Prostate gland (tissue), 2 donors: ENCODE results near the gene AP1S3. TPM values are rescaled to one million over a fixed set of nuclear protein-coding genes. Genes with fewer than 3 reads are reported as not detected.
A peak's percentile ranks its signal among the peaks of the same experiment; 100 is the strongest.

Experiments used
- DNase-seq: peaks from one replicate; pipeline ENCODE4 v3.0.0-alpha.2; 2019; ENCODE audit warnings: low spot score
- H3K27ac ChIP-seq, 2 donors: fragments of 200-600 bp; sonication (generic); 2 replicates each; pipeline ENCODE4 v1.5.1; 2017 to 2019
- H3K27me3 ChIP-seq: fragments of 200-600 bp; sonication (generic); replicated peaks from 2 replicates; pipeline ENCODE4 v1.5.1; 2019; ENCODE audit not compliant: insufficient read depth
- H3K36me3 ChIP-seq, 2 donors: fragments of 200-600 bp; sonication (generic); 1 replicate in 1 of 2; 2 replicates in 1 of 2; pipeline versions ENCODE4 v1.5.1 to v1.8.1; 2017 to 2019
- H3K4me1 ChIP-seq: fragments of 200-600 bp; sonication (generic); replicated peaks from 2 replicates; pipeline ENCODE4 v1.5.1; 2019
- H3K4me3 ChIP-seq, 2 donors: fragments of 200-600 bp; sonication (generic); 2 replicates each; pipeline ENCODE4 v1.5.1; 2017 to 2019
- H3K9me3 ChIP-seq: fragments of 200-600 bp; sonication (generic); 2 replicates; pipeline ENCODE4 v1.5.1; 2017
- POLR2A ChIP-seq: fragments of 450-650 bp; IDR thresholded peaks from one replicate; pipeline ENCODE4 v1.6.1; 2016; ENCODE audit warnings: antibody characterized with exemption, mild to moderate bottlenecking
- POLR2AphosphoS5 ChIP-seq: sonication (generic); formaldehyde crosslinking; IDR thresholded peaks from one replicate; pipeline ENCODE4 v1.6.1; 2017; ENCODE audit warnings: antibody characterized with exemption
- WGBS: methylation state at CpG from one replicate; pipeline ENCODE4 v1.1.5; 2018; 5-methylcytosine and 5-hydroxymethylcytosine counted together
- intact Hi-C: fragments of 100-400 bp; cut with DNase I; formaldehyde crosslinking; loops from one replicate; pipeline ENCODE4 v1.14.2; 2022
- total RNA-seq, 2 donors: library from RNA; depleted of rRNA; stranded (reverse); fragments of >200 nt; gene quantifications; one replicate each; pipeline ENCODE4 v1.1.0, GENCODE V29; 2016
- TF ChIP-seq, protein P1 (sequence below), 4 experiments: fragments of 200-600 bp in 2 of 4; fragments of 450-650 bp in 2 of 4; sonication (generic) in 2 of 4; IDR thresholded peaks; 1 replicate in 3 of 4; 2 replicates in 1 of 4; pipeline ENCODE4 v1.5.1; 2016 to 2019; ENCODE audit warnings: antibody characterized with exemption in 4 of 4, mild to moderate bottlenecking in 2 of 4, moderate library complexity in 2 of 4

AP1S3 gene
- total RNA-seq, 2 donors from 2014 or later = 2.7 to 7.7 TPM

DNA sequence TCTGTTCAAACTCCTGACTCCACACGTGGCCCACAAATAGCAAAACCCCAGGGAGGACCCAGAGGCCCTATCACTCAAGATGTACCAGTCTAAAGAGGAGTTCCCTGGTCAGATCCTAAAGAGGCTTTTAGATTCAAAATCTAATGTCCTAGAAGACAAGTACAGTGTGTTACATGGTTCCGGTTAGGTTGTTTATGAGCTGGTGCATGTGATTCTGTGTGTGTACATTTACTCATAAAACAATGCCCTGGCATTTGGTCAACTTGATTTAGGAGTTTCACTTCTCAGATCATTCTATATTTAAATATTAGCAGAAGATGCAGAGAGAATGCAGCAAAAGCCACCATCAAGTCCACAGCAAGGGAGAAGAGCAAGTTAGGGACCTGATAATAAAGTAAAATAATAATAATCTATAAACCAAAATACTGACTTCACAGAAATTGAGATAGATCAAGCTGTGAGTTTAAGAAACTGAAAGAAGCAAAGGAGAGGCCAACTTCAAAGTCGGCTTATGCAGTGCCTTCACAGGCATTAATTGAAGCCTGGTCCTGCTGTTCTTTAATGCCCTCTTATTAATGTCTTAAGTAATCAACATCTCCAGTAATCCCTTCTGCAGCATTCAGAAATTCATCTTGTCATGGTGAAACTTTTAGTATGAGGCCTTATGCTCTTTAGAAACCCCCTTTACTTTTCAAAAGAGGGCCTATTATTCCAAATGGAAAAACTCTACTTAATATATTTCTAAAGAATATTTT lies 4.2 kb upstream of the AP1S3 start:
- intact Hi-C loops = no loop called here
- 54% methylated on average over 3 of the region's 3 CpGs for WGBS
- Histone ChIP-seq H3K9me3 (no peaks in the 10 kb centered on the region), H3K36me3 (no peaks in the 10 kb centered on the region), H3K4me3 (no peak overlapping the region), H3K4me1 (peaks cover 8% of the 10 kb centered on the region), H3K27me3 (no peaks in the 10 kb centered on the region), H3K27ac (peak overlapping the region; percentile 69 to 76)
- TF ChIP-seq POLR2A (no peak), POLR2AphosphoS5 (peak; percentile 88)
- DNase-seq = peak; percentile 64

DNA sequence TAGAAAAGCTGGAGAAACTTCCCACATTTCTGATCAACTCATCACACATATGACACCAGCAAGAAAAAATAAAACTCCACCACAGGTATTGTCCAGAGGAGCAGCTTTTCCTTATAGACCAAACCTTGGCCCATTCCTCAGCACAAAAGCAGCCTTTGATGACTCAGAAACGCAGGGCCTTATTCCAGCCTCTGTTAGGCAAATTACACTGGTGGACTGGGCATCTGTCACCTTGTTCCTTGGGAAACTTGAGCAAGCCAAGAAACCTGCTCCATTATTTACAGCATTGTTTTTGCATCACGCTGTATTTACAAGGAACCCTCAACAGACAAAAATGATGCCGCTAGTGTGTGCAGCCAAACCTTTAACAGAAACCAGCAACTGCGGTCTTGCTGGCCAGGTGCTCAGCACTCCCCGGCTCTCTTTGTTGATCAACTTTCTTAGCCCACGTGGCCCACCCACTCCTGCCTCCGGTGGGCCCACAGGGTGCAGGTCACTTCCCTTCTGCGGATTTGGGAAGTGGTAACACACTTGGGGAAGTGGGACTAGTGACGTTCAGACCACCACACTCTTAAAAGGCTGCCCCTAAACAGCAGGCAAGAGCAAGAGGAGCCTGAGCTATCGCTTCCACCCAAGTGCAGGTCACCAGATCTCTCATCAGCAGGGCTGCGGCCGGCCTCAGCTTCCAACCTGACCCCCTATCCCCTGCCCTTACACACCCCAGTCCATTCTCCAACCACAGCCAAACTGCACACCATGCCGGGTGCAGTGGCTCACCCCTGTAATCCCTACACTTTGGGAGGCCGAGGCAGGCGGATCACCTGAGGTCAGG lies 1.5 kb downstream of the AP1S3 start:
- H3K4me1 ChIP-seq = peaks cover 4% of the 10 kb centered on the region
- H3K36me3 ChIP-seq = no peaks in the 10 kb centered on the region
- no peak for DNase-seq
- no peaks in the 10 kb centered on the region for H3K9me3 ChIP-seq
- 72% methylated on average over 15 of the region's 15 CpGs for WGBS
- H3K27ac ChIP-seq = no peak overlapping the region
- H3K4me3 ChIP-seq = no peak overlapping the region
- intact Hi-C loops = no loop called here
- no peaks in the 10 kb centered on the region for H3K27me3 ChIP-seq
- TF ChIP-seq POLR2A (no peak), POLR2AphosphoS5 (no peak)
- TF ChIP-seq, protein P1, sequence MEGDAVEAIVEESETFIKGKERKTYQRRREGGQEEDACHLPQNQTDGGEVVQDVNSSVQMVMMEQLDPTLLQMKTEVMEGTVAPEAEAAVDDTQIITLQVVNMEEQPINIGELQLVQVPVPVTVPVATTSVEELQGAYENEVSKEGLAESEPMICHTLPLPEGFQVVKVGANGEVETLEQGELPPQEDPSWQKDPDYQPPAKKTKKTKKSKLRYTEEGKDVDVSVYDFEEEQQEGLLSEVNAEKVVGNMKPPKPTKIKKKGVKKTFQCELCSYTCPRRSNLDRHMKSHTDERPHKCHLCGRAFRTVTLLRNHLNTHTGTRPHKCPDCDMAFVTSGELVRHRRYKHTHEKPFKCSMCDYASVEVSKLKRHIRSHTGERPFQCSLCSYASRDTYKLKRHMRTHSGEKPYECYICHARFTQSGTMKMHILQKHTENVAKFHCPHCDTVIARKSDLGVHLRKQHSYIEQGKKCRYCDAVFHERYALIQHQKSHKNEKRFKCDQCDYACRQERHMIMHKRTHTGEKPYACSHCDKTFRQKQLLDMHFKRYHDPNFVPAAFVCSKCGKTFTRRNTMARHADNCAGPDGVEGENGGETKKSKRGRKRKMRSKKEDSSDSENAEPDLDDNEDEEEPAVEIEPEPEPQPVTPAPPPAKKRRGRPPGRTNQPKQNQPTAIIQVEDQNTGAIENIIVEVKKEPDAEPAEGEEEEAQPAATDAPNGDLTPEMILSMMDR (IDR thresholded peaks at IDR 0.05) = no peak

DNA sequence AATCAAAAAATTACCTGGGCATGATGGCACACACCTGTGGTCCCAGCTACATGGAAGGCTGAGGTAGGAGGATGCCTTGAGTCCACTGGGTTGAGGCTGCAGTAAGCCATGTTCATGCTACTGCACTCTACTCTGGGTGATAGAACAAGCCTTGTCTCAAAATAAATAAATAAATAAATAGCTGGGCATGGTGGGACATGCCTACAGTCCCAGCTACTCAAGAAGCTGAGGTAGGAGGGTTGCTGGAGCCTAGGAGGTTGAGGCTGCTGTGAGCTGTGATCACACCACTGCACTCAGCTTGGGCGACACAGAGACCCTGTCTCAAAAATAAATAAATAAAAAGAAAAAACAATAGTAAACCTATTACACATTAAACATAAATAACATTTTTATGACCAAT lies 3.0 kb downstream of the AP1S3 start:
- Histone ChIP-seq H3K4me1 (peaks cover 3% of the 10 kb centered on the region), H3K9me3 (no peaks in the 10 kb centered on the region), H3K36me3 (no peaks in the 10 kb centered on the region), H3K4me3 (no peak overlapping the region), H3K27me3 (no peaks in the 10 kb centered on the region), H3K27ac (no peak overlapping the region)
- TF ChIP-seq POLR2A (no peak), POLR2AphosphoS5 (no peak)
- TF ChIP-seq, protein P1 (IDR thresholded peaks at IDR 0.05) = no peak
- no peak for DNase-seq
- intact Hi-C loops = no loop called here
- 97% methylated on average over 1 of the region's 1 CpG for WGBS

DNA sequence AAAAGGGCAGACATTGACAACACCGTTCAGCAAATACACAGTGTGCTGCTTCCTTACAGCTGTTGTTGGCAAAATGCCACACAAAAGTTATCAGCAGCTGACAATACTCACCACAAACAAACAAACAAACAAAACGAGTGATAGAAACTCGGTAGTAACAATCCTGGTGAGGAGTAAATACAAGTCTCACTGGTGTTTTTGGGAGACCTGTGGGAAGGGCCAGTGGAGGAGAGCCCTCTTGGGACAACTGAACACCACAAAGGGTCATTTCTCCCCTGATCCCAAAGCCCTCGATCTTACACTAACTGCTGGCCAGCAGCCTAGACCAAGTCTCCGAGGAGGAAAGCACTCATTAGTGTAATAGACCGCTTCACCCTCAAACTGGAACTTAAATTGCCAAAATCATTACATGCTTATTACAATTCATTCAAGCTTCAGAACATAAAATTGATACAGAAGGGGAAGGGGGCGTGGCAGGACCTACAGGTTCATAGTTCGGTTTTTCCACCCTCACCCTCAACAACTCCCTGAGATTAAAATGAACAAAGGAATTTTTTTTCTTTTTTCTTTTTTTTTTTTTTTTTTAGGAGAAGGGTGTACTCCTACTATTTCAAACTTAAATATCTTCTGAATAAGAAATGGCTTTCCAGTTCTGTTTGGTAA lies 5.0 kb downstream of the AP1S3 start:
- Histone ChIP-seq H3K27me3 (no peaks in the 10 kb centered on the region), H3K36me3 (no peaks in the 10 kb centered on the region), H3K4me1 (peaks cover 3% of the 10 kb centered on the region), H3K4me3 (no peak overlapping the region), H3K27ac (no peak overlapping the region), H3K9me3 (no peaks in the 10 kb centered on the region)
- intact Hi-C loops = no loop called here
- no peak for DNase-seq
- TF ChIP-seq, protein P1 (IDR thresholded peaks at IDR 0.05) = no peak
- TF ChIP-seq POLR2AphosphoS5 (no peak), POLR2A (no peak)
- WGBS = 66% methylated on average over 8 of the region's 8 CpGs

DNA sequence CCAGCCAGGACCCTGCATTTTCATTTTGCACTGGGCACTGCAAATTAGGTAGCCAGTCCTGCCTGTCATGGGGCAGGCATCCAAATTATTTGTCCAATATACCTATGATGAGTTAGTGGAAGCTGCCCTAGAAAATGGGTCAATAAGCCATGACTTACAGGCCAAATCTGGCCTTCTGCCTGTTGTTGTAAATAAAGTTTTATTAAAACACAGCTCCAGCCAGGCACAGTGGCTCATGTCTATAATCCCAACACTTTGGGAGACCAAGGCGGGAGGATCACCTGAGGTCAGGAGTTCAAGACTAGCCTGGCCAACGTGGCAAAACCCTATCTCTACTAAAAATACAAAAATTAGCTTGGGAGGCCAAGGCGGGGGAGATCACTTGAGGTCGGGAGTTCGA lies 8.3 kb downstream of the AP1S3 start:
- Histone ChIP-seq H3K27ac (no peak overlapping the region), H3K4me1 (no peaks in the 10 kb centered on the region), H3K9me3 (no peaks in the 10 kb centered on the region), H3K4me3 (no peak overlapping the region), H3K27me3 (no peaks in the 10 kb centered on the region), H3K36me3 (no peaks in the 10 kb centered on the region)
- DNase-seq = no peak
- intact Hi-C loops = no loop called here
- 93% methylated on average over 5 of the region's 5 CpGs for WGBS
- TF ChIP-seq POLR2AphosphoS5 (no peak), POLR2A (no peak)
- TF ChIP-seq, protein P1 (IDR thresholded peaks at IDR 0.05) = no peak
